Measurements from ENCODE around the gene EGR1. TPM values are rescaled to one million over a fixed set of nuclear protein-coding genes. Genes with fewer than 3 reads are reported as not detected.

The EGR1 gene
- polyA plus RNA-seq, 1 donor from 2014 or later = 15.6 TPM

- Histone ChIP-seq H3K9ac (ENCODE audit: low read length) (no peak overlapping the region), H2AFZ (ENCODE audit: low read depth, low read length) (no peak overlapping the region), H3K9me2 (ENCODE audit: insufficient read depth, low read length) (no peaks in the 10 kb centered on the region), H3K36me3 (ENCODE audit: insufficient read depth, low read length) (no peaks in the 10 kb centered on the region), H3K27ac (ENCODE audit: low read length) (no peak overlapping the region), H3K4me3 (ENCODE audit: low read length) (no peak overlapping the region), H3K4me2 (ENCODE audit: low read length) (no peak overlapping the region), H4K20me1 (ENCODE audit: insufficient read depth) (no peaks in the 10 kb centered on the region), H3K79me2 (replicated peaks; ENCODE audit: insufficient read depth, low read length) (no peaks in the 10 kb centered on the region), H3F3A (ENCODE audit: insufficient read depth, low read length, poor library complexity, severe bottlenecking) (no peaks in the 10 kb centered on the region), H3K9me3 (ENCODE audit: low read length) (no peaks in the 10 kb centered on the region), H3K27me3 (ENCODE audit: insufficient read depth, low read depth, low read length) (no peaks in the 10 kb centered on the region)
- TF ChIP-seq REST (IDR thresholded peaks at IDR 0.05; ENCODE audit: borderline replicate concordance) = no peak
- TF ChIP-seq POLR2AphosphoS5 (IDR thresholded peaks at IDR 0.05) = no peak
- no peak for TF ChIP-seq TAF1 (IDR thresholded peaks at IDR 0.05; ENCODE audit: low read depth)
- TF ChIP-seq EP300 (conservative IDR thresholded peaks at IDR 0.05; ENCODE audit: poor library complexity, severe bottlenecking) = no peak
- TF ChIP-seq MXI1 (conservative IDR thresholded peaks at IDR 0.05; ENCODE audit: poor library complexity, severe bottlenecking) = no peak
- no peak for TF ChIP-seq CTCF (IDR thresholded peaks at IDR 0.05; ENCODE audit: poor library complexity, severe bottlenecking)
- TF ChIP-seq EZH2 (IDR thresholded peaks at IDR 0.05; ENCODE audit: borderline replicate concordance, insufficient read depth, low read length, poor library complexity, severe bottlenecking) = no peak
Measured at GRCh38 chr5:138498376-138498775, 33.1 kb downstream of the EGR1 start.

- Histone ChIP-seq H3K9me3 (ENCODE audit: low read length) (no peaks in the 10 kb centered on the region), H3K27me3 (ENCODE audit: insufficient read depth, low read depth, low read length) (no peaks in the 10 kb centered on the region), H3K4me3 (ENCODE audit: low read length) (no peak overlapping the region), H4K20me1 (ENCODE audit: insufficient read depth) (no peaks in the 10 kb centered on the region), H3K36me3 (ENCODE audit: insufficient read depth, low read length) (no peaks in the 10 kb centered on the region), H3K9ac (ENCODE audit: low read length) (no peak overlapping the region), H3F3A (ENCODE audit: insufficient read depth, low read length, poor library complexity, severe bottlenecking) (no peaks in the 10 kb centered on the region), H3K9me2 (ENCODE audit: insufficient read depth, low read length) (no peaks in the 10 kb centered on the region), H3K27ac (ENCODE audit: low read length) (no peak overlapping the region), H3K79me2 (replicated peaks; ENCODE audit: insufficient read depth, low read length) (no peaks in the 10 kb centered on the region), H3K4me2 (ENCODE audit: low read length) (no peak overlapping the region), H2AFZ (ENCODE audit: low read depth, low read length) (no peak overlapping the region)
- TF ChIP-seq TAF1 (IDR thresholded peaks at IDR 0.05; ENCODE audit: low read depth) = no peak
- TF ChIP-seq REST (IDR thresholded peaks at IDR 0.05; ENCODE audit: borderline replicate concordance) = no peak
- no peak for TF ChIP-seq MXI1 (conservative IDR thresholded peaks at IDR 0.05; ENCODE audit: poor library complexity, severe bottlenecking)
- TF ChIP-seq EP300 (conservative IDR thresholded peaks at IDR 0.05; ENCODE audit: poor library complexity, severe bottlenecking) = no peak
- no peak for TF ChIP-seq EZH2 (IDR thresholded peaks at IDR 0.05; ENCODE audit: borderline replicate concordance, insufficient read depth, low read length, poor library complexity, severe bottlenecking)
- TF ChIP-seq SMC3 (conservative IDR thresholded peaks at IDR 0.05; ENCODE audit: poor library complexity) = no peak
- TF ChIP-seq CTCF (IDR thresholded peaks at IDR 0.05; ENCODE audit: poor library complexity, severe bottlenecking) = no peak
- no peak for TF ChIP-seq RAD21 (conservative IDR thresholded peaks at IDR 0.05)
- no peak for TF ChIP-seq POLR2AphosphoS5 (IDR thresholded peaks at IDR 0.05)
Measured at GRCh38 chr5:138502121-138502520, 36.8 kb downstream of the EGR1 start.

Data from neural cell (in vitro differentiated cells).